ENCODE results near the gene ZNF25.

DNA sequence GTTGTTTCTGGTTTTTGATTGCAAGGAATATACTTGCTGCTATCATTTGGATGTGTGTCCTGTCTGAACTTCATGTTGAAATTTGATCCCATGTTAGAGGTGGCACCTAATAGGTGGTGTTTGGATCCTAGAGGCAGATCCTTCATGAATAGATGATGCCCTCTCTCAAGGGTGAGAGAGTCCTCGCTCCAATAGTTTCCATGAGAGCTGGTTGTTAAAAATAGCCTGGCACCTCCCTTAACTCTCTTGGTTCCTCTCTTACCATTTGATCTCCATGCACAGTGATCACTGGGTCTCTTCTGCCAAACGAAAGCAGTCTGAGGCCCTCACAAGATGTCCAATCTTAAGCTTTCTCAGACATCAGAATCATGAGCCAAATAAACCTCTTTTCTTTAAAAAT, 70.1 kb downstream of the ZNF25 start:
- TF ChIP-seq PAX5 (IDR thresholded peaks at IDR 0.05; ENCODE audit: insufficient read depth, low read length, severe bottlenecking): no peak
- TF ChIP-seq POLR2A (IDR thresholded peaks at IDR 0.05; ENCODE audit: low read depth, low read length): no peak

Measured in GM12891 (cell line).